ENCODE measurements around the gene MYRF. TPM values are rescaled to one million over a fixed set of nuclear protein-coding genes. Genes with fewer than 3 reads are reported as not detected.

The MYRF gene
- total RNA-seq, 2 experiments from 2014 or later = 0.19 to 1.1 TPM

DNA sequence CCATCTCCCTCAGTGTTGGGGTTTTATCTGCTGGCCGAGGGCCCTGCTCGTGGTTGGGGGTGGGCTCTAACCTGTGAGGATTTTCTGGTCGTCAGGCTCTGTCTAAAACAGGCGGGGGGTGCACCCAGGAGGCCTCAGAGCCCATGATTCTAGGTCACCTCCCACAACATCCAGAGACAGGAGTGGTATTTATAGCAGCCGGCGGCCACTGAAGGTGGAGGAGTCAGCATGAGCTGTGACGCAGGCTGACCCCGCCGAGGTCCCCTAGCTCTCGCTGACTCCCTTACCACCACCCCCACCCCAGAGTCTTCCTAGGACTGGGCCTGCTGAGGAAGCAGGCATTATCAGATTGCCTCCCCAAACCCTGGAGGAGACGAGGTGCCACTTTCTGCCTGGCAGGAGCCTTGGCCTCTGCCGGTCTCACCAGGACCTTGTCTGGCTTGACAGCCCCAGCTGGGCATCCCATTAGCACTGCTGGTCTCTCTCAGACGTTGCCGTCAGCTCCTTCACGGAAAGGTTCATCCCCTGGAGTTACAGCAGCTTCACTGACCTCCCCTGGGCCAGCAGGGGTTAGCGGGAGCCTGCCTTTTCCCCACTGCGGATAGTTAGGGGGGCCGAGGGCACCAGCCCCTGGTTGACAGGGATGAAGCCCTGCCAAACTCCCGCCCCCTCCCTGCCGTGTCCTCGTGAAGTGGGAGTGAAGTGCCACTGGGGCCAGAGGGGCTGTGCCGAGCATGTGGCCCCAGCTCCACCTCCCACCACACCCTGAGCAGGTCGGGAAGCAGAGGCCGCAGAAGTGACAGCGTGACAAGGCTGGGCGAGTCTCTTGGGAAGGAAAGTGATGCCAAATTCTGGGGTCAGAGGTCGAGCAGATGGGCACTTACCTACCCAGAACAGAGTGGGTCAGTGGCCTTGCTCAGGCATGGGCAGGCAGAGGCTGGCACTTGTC is 45.7 kb upstream of the MYRF start:
- H3K4me1 ChIP-seq (ENCODE audit: insufficient read depth, low read length, poor library complexity, severe bottlenecking) = no peaks in the 10 kb centered on the region
- no TSS peak for BruUV-seq (replicated peaks)
- intact Hi-C loops (cut with micrococcal nuclease; ENCODE audit: unreplicated experiment) = no loop called here

DNA sequence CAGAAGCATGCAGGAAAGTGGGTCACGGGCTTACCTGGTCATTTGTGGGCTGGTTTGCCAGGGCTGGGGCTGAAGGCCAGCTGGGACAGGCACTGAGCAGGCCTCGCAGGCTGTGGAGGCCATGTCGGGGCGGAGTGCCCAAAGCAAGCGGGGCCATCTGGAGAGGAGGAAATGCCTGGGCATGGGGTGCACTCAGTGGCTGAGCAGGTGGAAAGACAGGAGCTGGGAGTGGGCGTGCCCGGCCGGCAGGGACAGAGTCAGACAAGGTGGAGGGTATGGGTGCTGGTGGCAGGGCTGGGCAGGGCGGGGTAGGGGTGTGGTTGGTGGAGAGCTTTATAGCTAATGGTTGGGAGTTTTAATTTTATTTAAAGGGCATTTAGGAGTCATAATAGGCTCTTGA is 44.9 kb upstream of the MYRF start:
- no peaks in the 10 kb centered on the region for H3K9me2 ChIP-seq (ENCODE audit: insufficient read depth, low read length)
- BruUV-seq (replicated peaks) = no TSS peak
- no peak overlapping the region for H2AFZ ChIP-seq (ENCODE audit: low read length)
- H3K36me3 ChIP-seq (ENCODE audit: insufficient read depth, low read length) = no peaks in the 10 kb centered on the region
- ChIA-PET CTCF (ENCODE audit: unreplicated experiment) (no interaction called here), POLR2A (no interaction called here)
- no peak overlapping the region for H3K4me3 ChIP-seq (ENCODE audit: low read depth, low read length, poor library complexity, severe bottlenecking)
- no peaks in the 10 kb centered on the region for H3K4me1 ChIP-seq (ENCODE audit: insufficient read depth, low read length, poor library complexity, severe bottlenecking)
- no peaks in the 10 kb centered on the region for H4K20me1 ChIP-seq (ENCODE audit: insufficient read depth, low read length)
- no peak overlapping the region for H3K27ac ChIP-seq (ENCODE audit: low read depth, low read length, poor library complexity, severe bottlenecking)
- H3K9me3 ChIP-seq (ENCODE audit: low read length) = no peaks in the 10 kb centered on the region
- TF ChIP-seq EZH2phosphoT487 (IDR thresholded peaks at IDR 0.05; ENCODE audit: borderline replicate concordance, low read depth, low read length) (no peak), CTCF (conservative IDR thresholded peaks at IDR 0.05; ENCODE audit: low read length) (no peak)
- H3K79me2 ChIP-seq (ENCODE audit: insufficient read depth, low read depth, low read length) = no peaks in the 10 kb centered on the region
- DNase-seq (ENCODE audit: low spot score) = no peak
- no peak overlapping the region for H3K4me2 ChIP-seq (ENCODE audit: low read length)
- intact Hi-C loops (cut with micrococcal nuclease; ENCODE audit: unreplicated experiment) = no loop called here

More for the DNA sequence above, 45.7 kb upstream of the MYRF start:
- H3K36me3 ChIP-seq (ENCODE audit: insufficient read depth, low read length) = no peaks in the 10 kb centered on the region
- no peak for DNase-seq (ENCODE audit: low spot score)
- H3K4me2 ChIP-seq (ENCODE audit: low read length) = no peak overlapping the region
- TF ChIP-seq EZH2phosphoT487 (IDR thresholded peaks at IDR 0.05; ENCODE audit: borderline replicate concordance, low read depth, low read length) (no peak), CTCF (conservative IDR thresholded peaks at IDR 0.05; ENCODE audit: low read length) (no peak)
- H4K20me1 ChIP-seq (ENCODE audit: insufficient read depth, low read length) = no peaks in the 10 kb centered on the region
- CTCF ChIA-PET (ENCODE audit: unreplicated experiment) = no interaction called here
- no peaks in the 10 kb centered on the region for H3K79me2 ChIP-seq (ENCODE audit: insufficient read depth, low read depth, low read length)
- POLR2A ChIA-PET = no interaction called here
- no peaks in the 10 kb centered on the region for H3K9me3 ChIP-seq (ENCODE audit: low read length)
- no peak overlapping the region for H3K27ac ChIP-seq (ENCODE audit: low read depth, low read length, poor library complexity, severe bottlenecking)
- H3K9me2 ChIP-seq (ENCODE audit: insufficient read depth, low read length) = no peaks in the 10 kb centered on the region
- no peak overlapping the region for H3K4me3 ChIP-seq (ENCODE audit: low read depth, low read length, poor library complexity, severe bottlenecking)
- H2AFZ ChIP-seq (ENCODE audit: low read length) = no peak overlapping the region

GRCh38 chr11:61709110-61709509 is 43.3 kb upstream of the MYRF start:
- no peaks in the 10 kb centered on the region for H3K9me2 ChIP-seq (ENCODE audit: insufficient read depth, low read length)
- TF ChIP-seq EZH2phosphoT487 (IDR thresholded peaks at IDR 0.05; ENCODE audit: borderline replicate concordance, low read depth, low read length) (no peak), CTCF (conservative IDR thresholded peaks at IDR 0.05; ENCODE audit: low read length) (no peak)
- H3K4me1 ChIP-seq (ENCODE audit: insufficient read depth, low read length, poor library complexity, severe bottlenecking) = no peaks in the 10 kb centered on the region
- no peak for DNase-seq (ENCODE audit: low spot score)
- intact Hi-C loops (cut with micrococcal nuclease; ENCODE audit: unreplicated experiment) = no loop called here
- H3K79me2 ChIP-seq (ENCODE audit: insufficient read depth, low read depth, low read length) = no peaks in the 10 kb centered on the region
- H3K27ac ChIP-seq (ENCODE audit: low read depth, low read length, poor library complexity, severe bottlenecking) = no peak overlapping the region
- H3K4me2 ChIP-seq (ENCODE audit: low read length) = no peak overlapping the region
- CTCF ChIA-PET (ENCODE audit: unreplicated experiment) = no interaction called here
- H4K20me1 ChIP-seq (ENCODE audit: insufficient read depth, low read length) = no peaks in the 10 kb centered on the region
- H3K4me3 ChIP-seq (ENCODE audit: low read depth, low read length, poor library complexity, severe bottlenecking) = no peak overlapping the region
- H3K9me3 ChIP-seq (ENCODE audit: low read length) = no peaks in the 10 kb centered on the region
- POLR2A ChIA-PET = no interaction called here
- BruUV-seq (replicated peaks) = no TSS peak
- no peaks in the 10 kb centered on the region for H3K36me3 ChIP-seq (ENCODE audit: insufficient read depth, low read length)
- H2AFZ ChIP-seq (ENCODE audit: low read length) = no peak overlapping the region

Measured in OCI-LY7 (cell line).